Stimulated activated naive CD8-positive, alpha-beta T cell treated with anti-CD3 and anti-CD28 coated beads, Interleukin-15, amount 100 ng/mL, for 72 hours (primary cell): Measurements from ENCODE around the gene ITGA7.
A peak's percentile ranks its signal among the peaks of the same experiment; 100 is the strongest.

Experiments used
- ATAC-seq: fragments of 150-1000 bp; cut with Tn5 transposase; 2 replicates; pipeline ENCODE4 v1.10.0; 2021; ENCODE audit warnings: mild to moderate bottlenecking, moderate library complexity
- DNase-seq, 2 donors: peaks; one replicate each; pipeline ENCODE4 v3.0.0; 2021 to 2022
- H3K27ac Mint-ChIP-seq, 2 donors: one replicate each; pipeline ENCODE4 v1.8.0; 2022; ENCODE audit warnings: mild to moderate bottlenecking in 2 of 2, mixed read lengths in 2 of 2, moderate library complexity in 2 of 2
- H3K27me3 Mint-ChIP-seq: one replicate; pipeline ENCODE4 v1.8.0; 2022; ENCODE audit warnings: mixed read lengths
- H3K4me1 Mint-ChIP-seq: one replicate; pipeline ENCODE4 v1.8.0; 2022; ENCODE audit warnings: mild to moderate bottlenecking, mixed read lengths
- H3K4me3 Mint-ChIP-seq, 2 donors: one replicate each; pipeline ENCODE4 v1.8.0; 2022; ENCODE audit warnings: mild to moderate bottlenecking in 2 of 2, mixed read lengths in 2 of 2, moderate library complexity in 1 of 2
- H3K9me3 Mint-ChIP-seq, 2 donors: one replicate each; pipeline ENCODE4 v1.8.0; 2022; ENCODE audit warnings: mixed read lengths in 2 of 2

Gene ITGA7

DNA sequence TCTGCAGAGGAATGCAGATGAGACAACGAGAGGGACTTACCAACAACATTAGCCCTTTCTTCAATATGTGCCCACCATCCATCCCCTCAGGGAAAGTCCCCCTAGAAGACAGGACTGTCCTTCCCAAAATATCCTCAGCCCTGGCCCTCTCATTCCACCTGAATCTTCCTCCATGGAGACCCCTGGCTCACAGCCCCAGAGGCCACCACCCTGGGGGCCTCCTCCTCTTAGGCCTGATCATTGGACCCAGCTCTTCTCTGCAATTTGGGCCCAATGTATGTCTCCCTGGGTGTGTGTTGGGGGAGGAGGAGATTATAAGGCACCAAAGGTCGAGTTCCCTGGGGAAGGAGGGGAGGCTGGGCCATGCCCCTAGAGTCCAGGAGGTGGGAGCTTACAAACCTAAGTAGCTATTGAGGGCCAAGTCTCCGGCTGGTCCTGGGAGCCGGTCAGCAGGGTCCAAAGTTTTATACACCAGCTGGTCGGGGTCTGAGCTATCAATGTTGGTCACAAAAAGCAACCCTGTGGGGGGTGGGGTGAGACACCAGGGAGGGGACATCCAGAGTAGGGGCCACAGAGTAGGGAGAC lies 8.1 kb downstream of the ITGA7 start:
- H3K4me1 Mint-ChIP-seq, result no peaks in the 10 kb centered on the region
- H3K27me3 Mint-ChIP-seq, result no peaks in the 10 kb centered on the region
- peak overlapping the region in 1 of 2 donors; percentile 70 for H3K27ac Mint-ChIP-seq
- DNase-seq (no peak), ATAC-seq (no peak)
- no peak overlapping the region for H3K4me3 Mint-ChIP-seq
- no peaks in the 10 kb centered on the region for H3K9me3 Mint-ChIP-seq

DNA sequence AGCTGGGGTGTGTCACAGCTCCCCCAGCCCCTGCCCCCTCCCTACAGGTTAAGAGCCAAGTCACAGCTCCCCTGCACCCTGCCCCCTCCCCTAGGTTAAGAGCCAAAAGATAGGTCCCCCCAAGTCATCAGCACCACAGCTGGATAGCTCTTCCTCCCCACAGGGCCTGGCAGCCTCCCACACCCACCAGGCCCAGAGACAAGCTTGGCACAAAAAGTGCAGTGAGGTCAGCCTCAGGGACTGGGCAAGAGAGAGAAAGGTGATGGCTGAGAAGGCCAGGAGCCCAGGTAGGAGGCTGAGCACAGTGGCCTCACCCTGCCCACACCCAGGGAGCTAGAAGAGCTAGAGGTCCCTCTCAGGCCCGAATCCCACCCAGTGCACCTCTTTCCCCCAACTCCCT lies 8.7 kb downstream of the ITGA7 start:
- DNase-seq (no peak), ATAC-seq (no peak)
- Mint-ChIP-seq H3K9me3 (no peaks in the 10 kb centered on the region), H3K27ac (no peak overlapping the region), H3K4me1 (no peaks in the 10 kb centered on the region), H3K4me3 (no peak overlapping the region), H3K27me3 (no peaks in the 10 kb centered on the region)

DNA sequence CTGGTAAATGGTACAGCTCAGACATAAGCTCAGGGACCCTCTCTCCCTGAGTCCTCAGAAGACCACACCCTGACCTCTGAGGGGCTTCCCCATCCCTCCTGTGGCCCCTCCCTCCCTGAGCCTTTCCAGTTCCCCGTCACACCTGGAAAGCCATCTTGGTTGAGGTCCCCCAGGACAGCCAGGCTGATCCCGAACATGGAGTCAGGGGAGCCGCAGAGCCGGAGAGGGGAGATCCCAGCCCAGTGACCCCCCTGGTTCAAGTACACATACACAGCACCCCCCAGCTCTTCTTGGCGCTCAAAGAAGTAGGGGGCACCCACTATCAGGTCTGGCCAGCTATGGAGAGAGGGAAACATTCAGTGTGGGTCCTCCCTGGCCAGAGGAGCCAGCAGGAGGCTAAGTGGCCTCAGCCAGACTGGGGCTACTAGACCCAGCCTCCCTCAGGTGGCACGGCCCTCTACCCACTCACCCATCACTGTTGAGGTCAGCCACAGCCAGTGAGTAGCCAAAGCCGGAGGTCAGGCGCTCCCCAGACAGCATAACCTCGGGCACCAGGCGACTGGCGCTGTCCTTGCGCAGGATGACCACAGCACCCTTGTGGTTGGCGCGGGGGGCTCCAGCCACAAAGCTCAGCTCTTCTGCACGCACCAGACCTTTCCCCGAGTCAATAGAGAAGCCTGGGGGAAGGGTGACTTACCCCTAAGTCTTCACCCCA lies 9.3 kb downstream of the ITGA7 start:
- no peaks in the 10 kb centered on the region for H3K4me1 Mint-ChIP-seq
- ATAC-seq (no peak), DNase-seq (no peak)
- H3K9me3 Mint-ChIP-seq, result no peaks in the 10 kb centered on the region
- no peaks in the 10 kb centered on the region for H3K27me3 Mint-ChIP-seq
- H3K4me3 Mint-ChIP-seq, result no peak overlapping the region
- H3K27ac Mint-ChIP-seq, result peak overlapping the region in 1 of 2 donors; percentile 69

GRCh38 chr12:55697686-55698085 lies 10.0 kb downstream of the ITGA7 start:
- H3K4me3 Mint-ChIP-seq, result no peak overlapping the region

GRCh38 chr12:55696796-55697462 lies 10.8 kb downstream of the ITGA7 start:
- DNase-seq, result no peak

More at GRCh38 chr12:55697686-55698085, 10.0 kb downstream of the ITGA7 start:
- no peak for ATAC-seq
- H3K27ac Mint-ChIP-seq, result no peak overlapping the region
- DNase-seq, result no peak
- no peaks in the 10 kb centered on the region for H3K4me1 Mint-ChIP-seq
- H3K27me3 Mint-ChIP-seq, result no peaks in the 10 kb centered on the region
- no peaks in the 10 kb centered on the region for H3K9me3 Mint-ChIP-seq

GRCh38 chr12:55696141-55696540 lies 11.6 kb downstream of the ITGA7 start:
- Mint-ChIP-seq H3K4me3 (no peak overlapping the region), H3K27ac (no peak overlapping the region), H3K27me3 (no peaks in the 10 kb centered on the region), H3K9me3 (no peaks in the 10 kb centered on the region), H3K4me1 (no peaks in the 10 kb centered on the region)
- DNase-seq (no peak), ATAC-seq (no peak)

More at GRCh38 chr12:55696796-55697462, 10.8 kb downstream of the ITGA7 start:
- no peaks in the 10 kb centered on the region for H3K9me3 Mint-ChIP-seq
- no peak overlapping the region for H3K27ac Mint-ChIP-seq
- H3K4me3 Mint-ChIP-seq, result no peak overlapping the region
- ATAC-seq, result no peak
- H3K27me3 Mint-ChIP-seq, result no peaks in the 10 kb centered on the region
- H3K4me1 Mint-ChIP-seq, result no peaks in the 10 kb centered on the region

DNA sequence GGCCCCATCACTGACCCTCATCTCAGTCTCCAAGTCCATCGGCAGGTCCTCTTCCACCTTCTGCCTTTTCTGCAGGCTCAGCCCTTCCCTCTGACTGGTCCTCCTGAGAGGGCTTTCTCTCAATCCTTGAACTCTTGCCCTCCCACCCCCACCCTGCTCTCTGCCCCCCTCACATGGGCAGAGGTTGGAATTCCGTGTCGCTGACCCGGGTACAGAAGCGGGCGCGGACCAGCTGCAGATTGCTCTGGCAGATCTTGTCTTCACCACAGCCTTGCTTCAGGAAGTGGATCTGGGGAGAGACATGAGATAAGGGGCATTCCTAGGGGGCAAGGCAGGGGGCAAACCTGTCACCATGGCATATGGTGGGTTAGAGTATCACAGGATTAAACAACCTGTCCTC lies 12.4 kb downstream of the ITGA7 start:
- DNase-seq (no peak), ATAC-seq (no peak)
- Mint-ChIP-seq H3K4me1 (no peaks in the 10 kb centered on the region), H3K27me3 (no peaks in the 10 kb centered on the region), H3K9me3 (no peaks in the 10 kb centered on the region), H3K4me3 (no peak overlapping the region), H3K27ac (no peak overlapping the region)

DNA sequence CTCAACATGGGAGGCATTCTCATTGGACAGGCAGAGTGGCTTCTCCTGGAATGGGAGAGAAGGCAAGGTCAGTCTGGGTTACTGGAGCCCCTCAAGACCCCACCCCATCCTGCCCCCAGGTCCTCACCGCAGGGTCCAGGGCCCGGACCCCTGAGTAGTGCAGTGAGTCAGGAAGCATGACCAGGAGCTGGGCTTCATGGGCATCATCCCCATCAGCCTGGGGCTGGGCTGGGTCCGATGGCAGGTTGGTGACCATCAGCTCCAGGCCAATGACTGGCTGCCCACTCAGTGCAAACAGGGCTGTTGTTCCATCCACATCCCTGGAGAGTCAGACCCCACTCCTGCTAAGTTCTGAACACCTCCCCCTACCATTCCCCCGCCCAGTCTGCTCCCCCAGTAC lies 13.1 kb downstream of the ITGA7 start:
- H3K4me1 Mint-ChIP-seq, result no peaks in the 10 kb centered on the region
- H3K27ac Mint-ChIP-seq, result peak overlapping the region in 1 of 2 donors; percentile 5
- H3K9me3 Mint-ChIP-seq, result no peaks in the 10 kb centered on the region
- ATAC-seq, result no peak
- H3K4me3 Mint-ChIP-seq, result no peak overlapping the region
- no peak for DNase-seq
- H3K27me3 Mint-ChIP-seq, result no peaks in the 10 kb centered on the region

- no peak overlapping the region for H3K4me3 Mint-ChIP-seq
- ATAC-seq (no peak), DNase-seq (no peak)
- H3K9me3 Mint-ChIP-seq, result no peaks in the 10 kb centered on the region
- H3K4me1 Mint-ChIP-seq, result no peaks in the 10 kb centered on the region
- H3K27ac Mint-ChIP-seq, result peak overlapping the region in 1 of 2 donors; percentile 46
- no peaks in the 10 kb centered on the region for H3K27me3 Mint-ChIP-seq
These were observed 13.6 kb downstream of the ITGA7 start for GRCh38 chr12:55694188-55694515.

GRCh38 chr12:55693323-55694187 lies 14.1 kb downstream of the ITGA7 start:
- ATAC-seq (no peak), DNase-seq (no peak)
- Mint-ChIP-seq H3K27ac (no peak overlapping the region), H3K9me3 (no peaks in the 10 kb centered on the region), H3K27me3 (no peaks in the 10 kb centered on the region), H3K4me1 (no peaks in the 10 kb centered on the region), H3K4me3 (no peak overlapping the region)

DNA sequence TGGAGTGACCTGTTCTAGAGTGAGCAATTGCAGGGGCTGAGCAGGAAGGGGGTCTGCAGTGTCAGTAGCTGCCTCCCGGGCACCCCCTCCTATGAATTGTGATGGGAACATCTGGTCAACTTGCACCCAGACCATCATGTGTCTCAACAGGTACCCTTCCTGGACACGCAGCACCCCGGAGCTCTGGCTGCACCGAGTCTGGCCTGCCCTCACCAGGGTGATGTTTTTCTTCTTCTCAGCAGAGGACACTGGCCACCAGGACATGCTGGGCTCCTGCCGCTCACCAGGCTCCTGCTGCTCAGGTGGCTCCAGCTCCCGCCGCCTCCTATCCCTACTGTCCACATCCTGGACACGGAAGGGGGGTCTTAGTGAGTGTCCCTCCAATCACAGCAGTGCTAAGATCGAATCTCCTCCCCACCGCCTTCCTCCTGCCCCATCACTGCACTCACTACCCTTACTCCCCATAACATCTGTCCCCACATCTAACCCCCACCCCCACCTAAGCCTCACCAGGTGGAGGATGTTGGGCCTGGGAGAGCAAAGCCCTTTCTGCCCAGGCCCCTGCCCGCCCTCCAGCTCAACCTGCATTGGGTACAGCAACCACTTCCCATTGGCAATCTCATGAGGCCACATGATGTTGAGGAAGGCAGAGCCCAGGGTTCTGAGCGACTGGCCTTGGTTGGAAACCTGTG lies 14.9 kb downstream of the ITGA7 start:
- Mint-ChIP-seq H3K9me3 (no peaks in the 10 kb centered on the region), H3K4me1 (peaks cover 5% of the 10 kb centered on the region), H3K4me3 (no peak overlapping the region), H3K27ac (no peak overlapping the region), H3K27me3 (no peaks in the 10 kb centered on the region)
- no peak for DNase-seq
- no peak for ATAC-seq

DNA sequence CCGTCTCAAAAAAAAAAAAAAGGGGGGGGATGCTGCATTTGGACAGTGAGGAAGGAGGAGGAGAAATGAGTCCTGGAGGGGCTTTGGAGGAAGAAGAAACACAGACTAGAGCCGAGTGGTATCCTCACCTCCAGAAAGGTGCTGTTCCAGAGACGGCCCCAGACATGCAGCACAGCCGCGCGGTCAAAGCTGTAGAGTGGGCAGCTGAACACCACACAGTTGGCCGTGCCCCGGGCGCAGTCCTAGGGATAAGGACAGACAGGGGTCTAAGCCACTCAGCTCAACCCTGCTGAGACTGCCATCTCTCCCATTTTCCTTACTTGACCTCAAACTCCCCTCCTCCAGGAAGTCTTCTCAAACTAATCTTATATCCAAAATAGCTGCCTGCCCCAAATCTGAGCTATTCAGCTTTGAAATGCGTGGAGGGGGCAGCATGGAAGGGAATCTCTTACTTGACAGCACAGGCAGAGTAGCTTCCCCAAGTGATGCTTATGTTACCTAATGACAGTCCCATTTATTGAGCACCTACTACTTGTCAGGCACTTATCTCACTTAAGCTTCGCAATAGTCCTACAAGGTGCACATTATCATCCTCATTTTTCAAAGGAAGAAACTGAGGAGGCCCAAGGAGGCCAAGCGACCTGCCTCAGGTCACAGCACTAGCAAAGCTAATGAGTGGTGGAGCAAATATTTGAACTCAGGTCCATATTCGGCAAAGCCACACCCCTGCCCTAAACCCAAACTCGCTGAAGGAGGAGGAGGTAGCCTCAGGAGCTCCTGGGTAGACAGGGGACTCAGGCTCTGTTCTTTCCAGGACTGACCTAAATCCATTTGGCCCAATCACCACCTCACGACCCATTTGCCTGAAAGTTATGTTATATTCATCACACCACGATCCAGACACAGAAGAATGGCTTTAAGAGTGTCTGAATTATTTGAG lies 18.7 kb downstream of the ITGA7 start:
- Mint-ChIP-seq H3K9me3 (no peaks in the 10 kb centered on the region), H3K27ac (peak overlapping the region in 1 of 2 donors; percentile 73), H3K4me1 (peaks cover 17% of the 10 kb centered on the region), H3K27me3 (peaks cover 5% of the 10 kb centered on the region), H3K4me3 (no peak overlapping the region)
- ATAC-seq (no peak), DNase-seq (no peak)

DNA sequence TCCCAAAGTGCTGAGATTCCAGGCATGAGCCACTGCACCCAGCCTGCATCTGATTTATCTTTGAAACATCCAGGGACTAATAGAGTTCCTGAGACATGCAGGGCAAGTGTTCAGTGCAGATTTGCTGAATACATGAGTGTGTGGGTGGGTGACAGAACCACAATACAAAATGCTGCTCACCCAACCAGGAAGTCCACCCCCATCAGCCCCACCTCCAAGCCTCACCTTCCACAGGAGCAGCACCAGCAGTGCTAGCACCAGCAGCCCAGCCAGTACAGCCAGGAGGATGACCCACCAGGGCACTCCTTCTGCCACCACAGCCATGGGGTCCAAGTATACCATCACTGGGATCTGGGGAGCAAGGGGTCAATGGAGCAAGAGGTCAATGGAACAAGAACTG lies 20.0 kb downstream of the ITGA7 start:
- ATAC-seq, result peak; percentile 96
- Mint-ChIP-seq H3K27me3 (peaks cover 13% of the 10 kb centered on the region), H3K4me1 (peaks cover 17% of the 10 kb centered on the region), H3K9me3 (no peaks in the 10 kb centered on the region), H3K27ac (peak overlapping the region; percentile 14 to 91), H3K4me3 (peak overlapping the region in 1 of 2 donors; percentile 42)
- DNase-seq, result peak; percentile 45 to 50

DNA sequence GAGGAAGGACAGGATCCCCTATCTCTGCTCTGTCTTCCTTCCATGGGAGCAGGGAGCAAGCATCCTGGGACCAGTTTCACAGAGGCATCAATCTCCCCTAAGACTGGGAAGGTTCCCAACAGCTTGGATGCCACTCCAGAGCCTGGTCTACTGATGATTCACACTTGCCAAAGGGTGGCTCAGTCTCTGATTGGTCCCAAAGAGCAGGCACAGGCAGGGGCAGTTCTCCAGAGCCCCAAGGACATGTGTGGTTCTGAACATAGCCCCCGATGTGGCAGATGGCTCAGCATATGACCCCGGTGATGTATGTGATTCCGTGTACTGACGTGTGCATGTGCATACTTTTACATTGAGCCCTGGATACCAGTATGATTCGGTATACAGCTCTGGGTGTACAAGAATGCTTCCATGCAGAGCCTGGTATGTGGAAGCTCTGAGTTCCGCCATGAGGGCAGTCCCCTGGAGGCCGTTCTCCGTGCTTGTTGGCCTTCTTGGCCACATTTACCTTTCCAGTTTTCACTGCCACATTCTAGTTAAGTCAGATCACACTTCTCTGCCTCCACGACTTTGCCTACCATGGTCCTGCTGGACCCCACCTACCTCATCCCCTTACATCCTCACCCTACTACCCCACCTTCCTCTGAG lies 21.2 kb downstream of the ITGA7 start:
- ATAC-seq, result no peak
- DNase-seq, result no peak
- Mint-ChIP-seq H3K4me1 (peaks cover 23% of the 10 kb centered on the region), H3K27me3 (peaks cover 23% of the 10 kb centered on the region), H3K4me3 (no peak overlapping the region), H3K9me3 (no peaks in the 10 kb centered on the region), H3K27ac (no peak overlapping the region)
